Epidermal melanocyte (primary cell): ENCODE data around the gene PIGX.
"Not testable (repeated sequence)": the region's sequence is repeated elsewhere in the genome, so short reads cannot be mapped to it uniquely, and the experiment has no call there.

Experiments
- DNase-seq: peaks from one replicate; pipeline ENCODE4 v3.0.0; 2011; ENCODE audit warnings: low spot score; ENCODE audit not compliant: insufficient read length

PIGX gene

DNA sequence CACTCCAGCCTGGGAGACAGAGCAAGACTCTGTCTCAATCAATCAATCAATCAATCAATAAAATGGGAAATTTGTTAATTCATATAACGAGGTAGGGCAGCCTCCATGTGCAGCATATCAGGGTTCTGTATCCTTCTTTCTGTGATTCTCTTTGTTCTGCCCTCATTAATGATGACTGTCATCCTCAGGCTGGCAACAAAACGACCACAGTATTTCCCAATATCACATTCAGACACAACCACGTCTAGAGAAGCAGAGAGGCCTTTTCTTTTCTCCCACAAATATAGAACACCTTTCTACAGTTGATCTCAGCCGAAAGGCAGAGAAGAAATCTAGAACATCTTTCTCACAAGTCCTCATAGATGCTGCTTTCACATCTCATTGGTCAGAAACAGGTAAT is 11.4 kb upstream of the PIGX start:
- no peak for DNase-seq

GRCh38 chr3:196706327-196706726 is 5.8 kb upstream of the PIGX start:
- no peak for DNase-seq

GRCh38 chr3:196706731-196707130 is 5.4 kb upstream of the PIGX start:
- no peak for DNase-seq

- no peak for DNase-seq
Measured at GRCh38 chr3:196707566-196707965, 4.6 kb upstream of the PIGX start.

DNA sequence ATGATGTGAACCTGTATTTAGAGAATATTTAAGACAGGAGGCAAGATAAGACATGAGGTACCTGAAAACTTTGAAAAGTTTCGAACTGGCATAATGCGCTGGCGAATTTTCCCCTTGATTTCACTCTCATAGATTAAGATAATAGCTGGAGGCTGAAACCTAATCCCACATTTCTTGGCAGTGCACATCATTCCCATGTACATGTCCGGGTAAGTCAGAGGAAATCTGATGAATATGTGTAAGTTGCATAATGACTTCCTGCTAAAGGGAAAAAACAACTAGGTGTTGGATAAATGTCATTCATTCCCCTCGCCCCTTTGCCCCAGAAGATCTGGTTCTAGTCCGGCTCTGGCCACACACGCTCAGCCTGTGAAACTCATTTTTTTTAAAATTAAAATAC is 3.7 kb upstream of the PIGX start:
- no peak for DNase-seq

GRCh38 chr3:196712514-196713413 is 587 bp downstream of the PIGX start:
- peak; percentile 37 for DNase-seq

DNA sequence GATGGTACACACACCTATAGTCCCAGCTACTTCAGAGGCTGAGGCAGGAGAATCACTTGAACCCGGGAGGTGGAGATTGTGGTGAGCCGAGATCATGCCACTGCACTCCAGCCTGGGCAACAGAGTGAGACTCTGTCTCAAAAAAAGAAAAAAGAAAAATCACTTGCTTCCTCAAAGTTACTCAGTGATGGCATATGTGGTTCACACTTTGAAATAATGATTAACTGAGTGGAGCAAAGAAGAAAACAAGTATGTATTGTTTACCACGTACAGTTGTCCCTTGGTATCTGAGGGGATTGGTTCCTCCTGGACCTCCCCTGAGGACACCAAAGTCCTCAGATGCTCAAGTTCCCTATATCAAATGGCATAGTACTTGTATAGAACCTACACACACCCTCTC is 5.0 kb downstream of the PIGX start:
- DNase-seq = not testable (repeated sequence)

GRCh38 chr3:196721097-196721496 is 8.9 kb downstream of the PIGX start:
- DNase-seq = no peak

GRCh38 chr3:196726788-196727675 is 14.9 kb downstream of the PIGX start:
- no peak for DNase-seq

DNA sequence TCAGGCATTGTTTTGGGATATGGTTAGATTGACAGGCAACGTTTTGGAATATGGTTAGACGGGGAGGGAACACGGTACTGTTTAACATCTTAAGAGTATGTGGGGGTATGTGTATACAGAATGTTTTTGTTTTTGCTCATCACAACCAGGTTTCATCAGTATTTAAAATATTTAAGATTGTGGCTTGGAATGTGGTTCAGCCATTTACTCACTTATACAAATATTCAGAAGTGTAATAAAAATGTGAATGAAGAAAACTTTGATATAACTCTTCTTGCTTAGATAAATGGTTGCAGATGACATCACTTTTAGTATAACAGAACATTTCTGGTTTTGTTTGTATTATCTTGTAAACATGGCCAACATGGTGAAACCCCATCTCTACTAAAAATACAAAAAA is 23.6 kb downstream of the PIGX start:
- DNase-seq = no peak

DNA sequence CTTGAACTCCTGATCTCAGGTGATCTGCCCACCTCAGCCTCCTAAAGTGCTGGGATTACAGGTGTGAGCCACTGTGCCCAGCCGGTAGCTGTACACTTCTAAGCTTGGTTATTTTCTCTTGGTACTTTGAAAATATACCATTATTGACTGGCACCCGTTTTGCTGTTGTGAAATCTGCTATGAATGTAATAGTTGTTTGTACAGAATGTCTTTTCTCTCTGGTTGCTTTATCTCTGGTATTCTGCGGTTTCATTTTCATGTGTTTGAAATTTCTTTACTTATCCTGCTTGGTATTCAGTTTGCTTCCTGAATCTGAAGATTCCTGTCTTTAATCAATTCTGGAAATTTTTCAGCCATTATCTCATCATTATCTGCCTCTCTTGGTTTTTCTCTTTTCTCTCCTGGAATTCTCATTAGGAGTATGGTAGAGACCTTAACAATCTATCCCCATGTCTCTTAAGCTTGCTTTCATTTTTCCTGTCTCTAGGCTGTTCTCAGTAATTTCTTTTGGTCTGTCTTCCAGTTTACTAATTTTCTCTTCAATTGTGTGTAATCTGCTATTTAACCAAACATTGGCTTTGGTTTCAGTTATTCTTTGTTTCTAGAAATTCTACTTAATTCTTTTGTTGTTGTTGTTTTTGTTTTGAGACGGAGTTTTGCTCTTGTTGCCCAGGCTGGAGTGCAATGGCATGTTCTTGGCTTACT is 24.6 kb downstream of the PIGX start:
- DNase-seq = no peak

GRCh38 chr3:196737655-196738054 is 25.5 kb downstream of the PIGX start:
- no peak for DNase-seq

GRCh38 chr3:196739671-196740480 is 27.7 kb downstream of the PIGX start, which contains the start of gene PAK2:
PAK2 (plus strand) TSS chr3:196739857; CDS start chr3:196782647, 42,790 bp downstream.
- DNase-seq = peak; percentile 78

DNA sequence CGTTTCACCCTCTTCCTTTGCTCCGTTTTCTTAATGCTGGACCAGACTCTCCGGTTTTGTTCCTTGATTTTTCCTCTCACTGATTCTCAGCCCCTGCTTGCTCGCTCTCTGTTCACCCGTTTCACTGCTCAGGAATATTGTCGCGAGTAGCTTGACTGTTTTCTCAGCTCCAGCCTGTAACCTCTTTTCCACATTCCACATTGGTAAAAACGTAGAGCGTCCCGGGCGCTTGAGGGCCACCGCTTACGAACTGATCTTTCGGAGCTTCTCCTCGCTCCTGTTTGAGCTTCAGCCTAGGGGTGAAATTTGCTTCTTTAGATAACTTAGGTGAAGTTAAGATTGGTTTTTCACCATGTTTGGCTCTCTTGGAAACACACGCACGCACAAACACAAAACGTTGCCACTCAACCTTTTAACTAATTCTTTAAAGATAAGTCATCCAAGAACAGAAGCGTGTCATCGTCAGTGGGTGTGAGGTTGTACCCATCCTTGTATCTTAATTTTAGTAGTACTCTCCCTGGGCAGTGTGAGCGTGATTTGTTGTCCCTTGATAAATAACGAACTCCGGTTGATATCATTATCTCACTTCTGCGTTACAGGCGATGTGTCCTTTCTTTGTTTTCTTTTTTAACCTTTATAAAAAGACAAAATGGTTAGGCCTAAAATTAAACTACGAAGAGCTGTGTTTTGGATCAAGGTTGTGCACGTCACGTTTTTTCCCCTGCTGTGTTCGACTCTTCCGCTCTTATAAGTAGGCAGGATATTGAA is 28.5 kb downstream of the PIGX start:
- no peak for DNase-seq

- no peak for DNase-seq
Measured at GRCh38 chr3:196741249-196741889, 29.2 kb downstream of the PIGX start.

- DNase-seq = not testable (repeated sequence)
Measured at GRCh38 chr3:196743569-196743968, 31.4 kb downstream of the PIGX start.

DNA sequence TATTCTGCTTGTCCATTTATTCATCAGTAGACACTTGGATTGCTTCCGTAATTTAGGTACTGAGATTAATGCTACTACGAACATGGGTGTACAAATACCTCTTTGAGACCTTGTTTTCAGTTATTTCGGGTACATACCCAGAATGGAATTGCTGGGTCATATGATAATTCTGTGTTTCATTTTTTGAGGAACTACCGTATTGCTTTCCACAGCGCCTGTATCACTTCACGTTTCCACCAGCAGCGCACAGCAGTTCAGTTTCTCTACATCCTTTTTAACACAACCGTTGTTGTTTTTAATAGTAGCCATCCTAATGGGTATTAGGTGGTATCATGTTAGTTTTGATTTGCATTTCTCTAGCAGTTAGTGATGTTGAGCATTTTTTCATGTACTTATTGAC is 36.9 kb downstream of the PIGX start:
- DNase-seq = no peak

DNA sequence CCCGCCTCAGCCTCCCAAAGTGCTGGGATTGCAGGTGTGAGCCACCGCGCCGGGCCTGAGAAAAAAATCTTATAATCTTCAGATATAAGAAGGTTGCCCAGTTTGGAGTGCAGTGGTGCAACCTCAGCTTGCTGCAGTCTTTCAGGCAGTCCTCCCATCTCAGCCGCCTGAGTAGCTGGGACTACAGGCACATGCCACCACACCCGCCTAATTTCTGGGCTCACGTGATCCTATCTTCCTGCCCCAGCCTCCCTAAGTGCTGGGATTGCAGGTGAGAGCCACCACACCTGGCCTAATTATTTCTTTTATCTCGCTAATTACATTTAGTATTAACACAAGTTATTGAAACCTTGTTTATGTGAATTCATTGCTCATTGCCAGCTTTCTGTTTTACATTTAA is 41.0 kb downstream of the PIGX start:
- DNase-seq = no peak
